OCI-LY3 (cell line): ENCODE results near the gene MIER1.

Experiments
- H2AFZ ChIP-seq: fragments of 200-600, 300-600 bp; shearing (Covaris generic); 2 replicates; pipeline ENCODE4 v1.6.0; 2014; ENCODE audit warnings: antibody characterized with exemption, low read depth, low read length
- H3K27ac ChIP-seq: fragments of 200-600, 300-600 bp; sonication (generic); 2 replicates; pipeline ENCODE4 v1.5.1; 2014; ENCODE audit warnings: mild to moderate bottlenecking, low read length, moderate library complexity, mixed read lengths
- H3K27me3 ChIP-seq: fragments of 200-600, 300-600 bp; sonication (generic); 2 replicates; pipeline ENCODE4 v1.6.1; 2014; ENCODE audit warnings: low read depth, low read length, mixed read lengths
- H3K36me3 ChIP-seq: fragments of 200-600, 300-600 bp; sonication (generic); replicated peaks from 2 replicates; pipeline ENCODE3; 2014; ENCODE audit warnings: low read depth, low read length, mixed read lengths
- H3K4me1 ChIP-seq: fragments of 300-600, 200-600 bp; sonication (generic); 2 replicates; pipeline ENCODE4 v1.6.1; 2014; ENCODE audit warnings: low read length, mixed read lengths
- H3K4me2 ChIP-seq: fragments of 200-600, 300-600 bp; sonication (generic); 2 replicates; pipeline ENCODE4 v1.6.1; 2014; ENCODE audit warnings: low read length, mixed read lengths
- H3K4me3 ChIP-seq: fragments of 300-600, 200-600 bp; sonication (generic); 2 replicates; pipeline ENCODE4 v1.5.1; 2014; ENCODE audit warnings: antibody characterized with exemption, mild to moderate bottlenecking, low read length, moderate library complexity
- H3K79me2 ChIP-seq: fragments of 300-600, 200-600 bp; shearing (Covaris generic); 2 replicates; pipeline ENCODE4 v1.6.1; 2014; ENCODE audit warnings: mild to moderate bottlenecking, low read length, mixed read lengths
- H3K9ac ChIP-seq: fragments of 300-600, 200-600 bp; shearing (Covaris generic); 2 replicates; pipeline ENCODE4 v1.6.0; 2014; ENCODE audit warnings: mild to moderate bottlenecking, low read length, moderate library complexity
- H3K9me3 ChIP-seq: fragments of 200-600, 300-600 bp; shearing (Covaris generic); 2 replicates; pipeline ENCODE4 v1.6.1; 2014; ENCODE audit warnings: low read length, mixed read lengths; ENCODE audit not compliant: insufficient read depth
- H4K20me1 ChIP-seq: fragments of 200-600, 300-600 bp; sonication (generic); 2 replicates; pipeline ENCODE4 v1.6.1; 2016; ENCODE audit warnings: low read length, mixed read lengths; ENCODE audit not compliant: insufficient read depth
- CTCF ChIP-seq: fragments of 200-600, 300-600 bp; sonication (generic); IDR thresholded peaks from 2 replicates; pipeline ENCODE4 v1.5.1; 2014; ENCODE audit warnings: antibody characterized with exemption, low read length, low read depth
- EZH2phosphoT487 ChIP-seq: fragments of 200-600 bp; shearing (Covaris generic); IDR thresholded peaks from 2 replicates; pipeline ENCODE4 v1.6.1; 2018; ENCODE audit warnings: antibody characterized with exemption, mixed run types, low read depth

The MIER1 gene

DNA sequence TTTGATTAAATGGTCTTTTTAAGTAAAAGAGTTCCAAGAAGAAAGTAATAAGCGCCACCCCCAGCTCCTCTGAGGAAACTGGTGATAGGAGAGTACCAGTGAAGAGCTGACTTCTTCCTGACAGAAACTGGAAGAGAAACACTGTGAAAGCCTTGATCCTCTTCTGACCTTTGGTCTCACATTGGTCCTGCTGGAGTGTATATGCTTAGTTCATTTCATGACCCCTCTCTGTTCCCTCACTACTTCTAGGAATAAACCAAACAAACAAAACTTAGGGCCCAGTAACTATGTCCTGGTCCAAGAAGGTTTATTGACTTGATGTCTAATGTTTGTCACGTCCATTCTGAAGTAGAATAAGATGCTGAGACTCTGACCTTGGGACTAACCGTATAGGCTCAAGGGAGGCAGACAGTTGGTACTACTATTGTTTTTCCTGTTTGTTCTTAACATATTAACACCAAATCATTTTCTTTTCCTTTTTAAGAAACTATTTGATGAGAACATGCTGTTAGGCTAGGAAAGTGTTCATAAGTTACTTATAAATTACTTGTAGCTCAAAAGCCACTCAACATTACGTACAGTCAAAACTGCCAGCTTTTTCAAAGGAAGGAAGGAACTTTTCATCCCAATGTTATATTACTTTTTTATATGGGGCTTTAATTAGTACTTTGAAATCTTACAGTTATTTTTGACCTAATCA is 57.9 kb downstream of the MIER1 start:
- Histone ChIP-seq H3K4me3 (no peak overlapping the region), H3K4me1 (peaks cover 48% of the 10 kb centered on the region), H3K27ac (no peak overlapping the region), H3K36me3 (peaks cover 41% of the 10 kb centered on the region), H4K20me1 (peaks cover 22% of the 10 kb centered on the region; the same call in 1 of the 2 replicates), H3K27me3 (no peaks in the 10 kb centered on the region), H3K4me2 (peak overlapping the region; percentile 55), H3K9ac (no peak overlapping the region), H3K79me2 (no peaks in the 10 kb centered on the region), H3K9me3 (no peaks in the 10 kb centered on the region), H2AFZ (no peak overlapping the region)
- TF ChIP-seq EZH2phosphoT487: no peak
- no peak for TF ChIP-seq CTCF

GRCh38 chr1:66984491-66984890 is 59.7 kb downstream of the MIER1 start:
- TF ChIP-seq CTCF: no peak
- peak; percentile 48; the same call in 1 of the 2 replicates for TF ChIP-seq EZH2phosphoT487
- Histone ChIP-seq H3K36me3 (peaks cover 44% of the 10 kb centered on the region), H3K4me3 (peak overlapping the region; percentile 36), H3K27me3 (no peaks in the 10 kb centered on the region), H3K9ac (no peak overlapping the region), H3K4me2 (peak overlapping the region; percentile 66), H3K79me2 (no peaks in the 10 kb centered on the region), H3K27ac (peak overlapping the region; percentile 62), H4K20me1 (peaks cover 22% of the 10 kb centered on the region; the same call in 1 of the 2 replicates), H3K9me3 (no peaks in the 10 kb centered on the region), H2AFZ (no peak overlapping the region), H3K4me1 (peaks cover 48% of the 10 kb centered on the region)

DNA sequence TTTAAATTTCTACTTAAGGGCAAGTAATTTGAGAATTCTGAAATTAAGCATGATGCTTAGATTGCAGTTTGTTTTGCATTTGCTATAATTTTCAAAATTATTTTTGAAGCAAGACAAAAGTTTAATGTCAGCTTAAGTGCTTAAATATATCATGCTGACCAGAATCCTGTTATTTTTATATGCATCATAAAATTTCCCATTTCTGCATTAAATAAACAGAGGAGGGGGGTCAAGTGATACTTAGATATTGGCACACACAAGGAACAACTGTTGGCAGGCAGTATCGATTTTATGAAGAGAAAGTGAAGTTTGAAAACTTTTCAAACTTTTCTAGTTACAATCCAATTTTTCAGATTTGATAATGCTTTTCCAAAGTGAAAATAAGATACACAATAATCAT is 61.0 kb downstream of the MIER1 start:
- no peak for TF ChIP-seq CTCF
- TF ChIP-seq EZH2phosphoT487: no peak
- peaks cover 48% of the 10 kb centered on the region for H3K4me1 ChIP-seq
- no peak overlapping the region for H3K27ac ChIP-seq
- no peaks in the 10 kb centered on the region for H3K79me2 ChIP-seq
- no peak overlapping the region for H2AFZ ChIP-seq
- peaks cover 44% of the 10 kb centered on the region for H3K36me3 ChIP-seq
- no peak overlapping the region for H3K4me2 ChIP-seq
- no peak overlapping the region for H3K9ac ChIP-seq
- H3K9me3 ChIP-seq: no peaks in the 10 kb centered on the region
- no peaks in the 10 kb centered on the region for H3K27me3 ChIP-seq
- H4K20me1 ChIP-seq: peaks cover 22% of the 10 kb centered on the region; the same call in 1 of the 2 replicates
- H3K4me3 ChIP-seq: no peak overlapping the region

- Histone ChIP-seq H3K36me3 (peaks cover 10% of the 10 kb centered on the region), H3K27me3 (no peaks in the 10 kb centered on the region), H3K4me1 (peaks cover 5% of the 10 kb centered on the region), H3K4me3 (no peak overlapping the region), H3K79me2 (no peaks in the 10 kb centered on the region), H3K4me2 (no peak overlapping the region), H4K20me1 (no peaks in the 10 kb centered on the region), H2AFZ (no peak overlapping the region), H3K9me3 (no peaks in the 10 kb centered on the region), H3K9ac (no peak overlapping the region), H3K27ac (no peak overlapping the region)
- no peak for TF ChIP-seq CTCF
- TF ChIP-seq EZH2phosphoT487: no peak
These were observed 68.3 kb downstream of the MIER1 start for GRCh38 chr1:66993076-66993475.
